ENCODE results near the gene TGM2. TPM values are rescaled to one million over a fixed set of nuclear protein-coding genes. Genes with fewer than 3 reads are reported as not detected.

The TGM2 gene
- polyA plus RNA-seq, 2 of the 4 experiments (the other 2 are of a cell fraction), result 173 to 441 TPM

DNA sequence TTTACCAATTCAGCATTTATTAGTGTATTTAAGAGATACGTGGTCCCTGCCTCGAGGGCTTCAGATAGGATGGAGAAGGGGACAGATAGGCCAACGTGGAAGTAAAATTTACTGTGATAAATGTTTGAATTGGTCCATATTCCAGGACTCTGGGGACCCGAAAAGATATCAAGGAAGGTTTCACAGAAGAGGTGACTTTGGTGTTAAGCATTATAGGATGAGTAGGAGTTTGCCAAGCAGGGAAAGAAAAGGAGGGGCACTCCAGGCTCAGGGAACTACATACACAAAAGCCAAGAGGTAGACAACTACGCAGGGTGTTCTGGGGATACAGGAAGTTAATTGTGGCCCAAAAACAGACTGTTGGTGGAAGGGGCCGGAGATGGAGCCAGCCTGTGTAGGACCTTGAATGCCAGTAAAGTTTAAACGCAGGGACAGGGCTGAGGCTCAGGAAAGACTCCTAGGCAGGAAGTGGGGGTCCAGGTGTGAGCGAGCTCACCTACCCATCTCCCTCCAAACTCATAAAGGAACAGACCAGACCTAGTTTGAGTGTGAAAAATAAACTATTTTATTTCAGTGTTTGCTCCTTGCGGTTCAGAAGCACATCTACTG is 37.0 kb downstream of the TGM2 start:
- ATAC-seq (no peak), DNase-seq (ENCODE audit: low read depth in 1 of 2, low spot score in 1 of 2) (no peak), FAIRE-seq (no peak)
- Histone ChIP-seq H3K4me3 (no peak overlapping the region), H3K4me2 (no peak overlapping the region), H3K27ac (peak overlapping the region; percentile 34 to 82; a peak in 5 of 6 replicates), H3K9me3 (no peaks in the 10 kb centered on the region), H3K4me1 (peaks cover 47% of the 10 kb centered on the region)
- WGBS (ENCODE audit: missing lambda C conversion rate), result 84% methylated on average over 9 of the region's 9 CpGs
- ChIA-PET CTCF (interaction anchor here (1.0 to 7.7 kb wide), 7 partner anchors 10 to 490 kb away, joined by 3 to 57 read pairs (median 4); no protein-coding TSS in a partner anchor), POLR2A (interaction anchor here (1.2 kb wide), 1 partner anchor 10 kb away, joined by 3 read pairs; no protein-coding TSS in a partner anchor)
- 0 out of 2 replicates have a peak, but pooled peaks have one; percentile 28 for TF ChIP-seq POLR2AphosphoS2 (conservative IDR thresholded peaks at IDR 0.05; ENCODE audit: low read length)
- TF ChIP-seq, protein P1, sequence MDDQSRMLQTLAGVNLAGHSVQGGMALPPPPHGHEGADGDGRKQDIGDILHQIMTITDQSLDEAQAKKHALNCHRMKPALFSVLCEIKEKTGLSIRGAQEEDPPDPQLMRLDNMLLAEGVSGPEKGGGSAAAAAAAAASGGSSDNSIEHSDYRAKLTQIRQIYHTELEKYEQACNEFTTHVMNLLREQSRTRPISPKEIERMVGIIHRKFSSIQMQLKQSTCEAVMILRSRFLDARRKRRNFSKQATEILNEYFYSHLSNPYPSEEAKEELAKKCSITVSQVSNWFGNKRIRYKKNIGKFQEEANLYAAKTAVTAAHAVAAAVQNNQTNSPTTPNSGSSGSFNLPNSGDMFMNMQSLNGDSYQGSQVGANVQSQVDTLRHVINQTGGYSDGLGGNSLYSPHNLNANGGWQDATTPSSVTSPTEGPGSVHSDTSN (IDR thresholded peaks at IDR 0.05), result no peak

DNA sequence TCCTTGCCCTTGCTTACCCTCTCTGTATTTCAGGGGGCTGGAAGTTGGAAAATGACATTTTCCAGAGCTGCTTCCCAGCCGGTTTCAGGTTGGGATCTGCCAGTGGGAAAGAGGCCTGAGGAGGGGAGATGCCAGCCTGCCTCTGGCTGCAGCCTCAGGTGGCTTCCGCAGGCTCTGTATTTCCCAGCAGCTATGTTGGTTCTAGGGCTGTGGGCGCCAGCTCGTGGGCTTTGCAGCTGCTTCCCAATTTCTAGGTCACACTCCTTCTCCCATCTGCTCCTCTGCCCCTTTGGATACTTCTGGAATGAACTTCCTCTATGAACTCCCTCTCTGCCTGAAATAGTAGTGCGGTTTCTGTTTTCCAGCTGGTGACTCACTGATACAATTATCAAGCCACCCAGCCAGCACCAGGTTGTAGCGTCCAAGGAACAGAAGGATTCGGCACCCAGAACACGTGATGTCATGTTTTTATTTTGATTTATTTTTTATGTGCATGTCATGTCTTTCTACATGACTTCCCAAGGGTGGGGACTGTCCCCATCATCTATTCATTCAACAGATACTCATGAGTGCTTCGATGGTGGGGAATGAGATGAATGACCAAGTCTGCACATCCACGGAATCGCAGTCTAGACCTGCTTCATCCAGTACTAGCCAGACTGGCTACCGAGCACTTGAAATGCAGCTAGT is 38.0 kb downstream of the TGM2 start:
- H3K4me1 ChIP-seq, result peaks cover 55% of the 10 kb centered on the region
- ATAC-seq, result peak; percentile 39 to 45; a peak in 4 of 6 replicates
- H3K27ac ChIP-seq, result peak overlapping the region; percentile 61 to 82
- 55% methylated on average over 12 of the region's 12 CpGs for WGBS (ENCODE audit: missing lambda C conversion rate)
- ChIA-PET POLR2A (interaction anchor here (1.0 to 1.2 kb wide), 2 partner anchors 11 to 69 kb away, joined by 3 read pairs; no protein-coding TSS in a partner anchor), CTCF (interaction anchor here (1.0 to 7.7 kb wide), 7 partner anchors 13 to 489 kb away, joined by 3 to 57 read pairs (median 5); no protein-coding TSS in a partner anchor)
- FAIRE-seq, result no peak
- H3K4me2 ChIP-seq, result peak overlapping the region; percentile 55
- no peak overlapping the region for H3K4me3 ChIP-seq
- peak; percentile 52 to 58 for DNase-seq (ENCODE audit: low read depth in 1 of 2, low spot score in 1 of 2)
- TF ChIP-seq EHMT2 (IDR thresholded peaks at IDR 0.05; ENCODE audit: low read depth) (no peak), ZNF302 (CRISPR knock-in tag; IDR thresholded peaks at IDR 0.05) (no peak), HOXB5 (CRISPR knock-in tag; IDR thresholded peaks at IDR 0.05) (0 out of 2 replicates have a peak, but pooled peaks have one; percentile 11), FOSL2 (IDR thresholded peaks at IDR 0.05) (no peak), FOSL2 (CRISPR knock-in tag; IDR thresholded peaks at IDR 0.05) (peak; percentile 70), JUN (IDR thresholded peaks at IDR 0.05) (peak in 1 of 2 experiments; percentile 19; a peak in 1 of 5 replicates)
- TF ChIP-seq, protein P2, sequence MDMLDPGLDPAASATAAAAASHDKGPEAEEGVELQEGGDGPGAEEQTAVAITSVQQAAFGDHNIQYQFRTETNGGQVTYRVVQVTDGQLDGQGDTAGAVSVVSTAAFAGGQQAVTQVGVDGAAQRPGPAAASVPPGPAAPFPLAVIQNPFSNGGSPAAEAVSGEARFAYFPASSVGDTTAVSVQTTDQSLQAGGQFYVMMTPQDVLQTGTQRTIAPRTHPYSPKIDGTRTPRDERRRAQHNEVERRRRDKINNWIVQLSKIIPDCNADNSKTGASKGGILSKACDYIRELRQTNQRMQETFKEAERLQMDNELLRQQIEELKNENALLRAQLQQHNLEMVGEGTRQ (IDR thresholded peaks at IDR 0.05), result peak; percentile 37; the same call in 1 of the 2 replicates
- H3K9me3 ChIP-seq, result no peaks in the 10 kb centered on the region

DNA sequence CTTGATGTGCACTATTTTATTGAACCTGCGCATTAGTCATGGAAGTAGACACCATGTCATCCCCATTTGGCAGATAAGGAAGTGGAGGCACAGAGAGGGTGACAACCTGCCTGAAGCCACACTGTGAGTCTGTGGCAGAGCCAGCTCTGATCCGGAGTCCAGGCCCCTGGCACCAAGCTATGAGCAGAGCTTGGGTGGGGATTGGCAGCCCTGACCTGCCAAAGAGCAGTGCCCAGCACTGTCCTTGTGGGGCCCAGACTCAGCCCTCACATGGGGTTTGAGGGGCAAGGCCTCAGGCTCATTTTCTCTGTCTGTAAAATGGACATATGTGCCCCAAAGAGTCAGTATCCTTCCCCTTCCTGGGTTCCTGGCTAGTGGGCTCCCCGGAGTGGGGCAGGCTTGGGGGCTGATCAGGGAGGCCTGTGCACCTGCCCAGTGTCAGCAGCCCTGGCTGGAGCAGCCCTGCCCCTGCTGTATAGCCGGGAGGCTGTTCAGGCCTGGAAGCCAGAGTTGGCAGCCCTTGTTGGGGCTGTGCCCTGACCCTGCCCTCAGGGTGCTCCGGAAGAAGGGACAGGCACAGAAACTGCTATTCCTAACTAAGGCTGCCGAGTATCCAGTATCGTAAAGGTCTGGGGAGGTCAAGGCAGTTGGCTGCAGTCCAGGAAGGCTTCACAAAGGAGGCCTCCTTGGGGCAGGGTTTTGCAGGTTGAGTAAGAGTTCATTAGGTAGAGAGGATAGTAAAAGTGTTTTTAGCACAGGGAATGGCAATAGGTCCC is 38.7 kb downstream of the TGM2 start:
- FAIRE-seq (no peak), DNase-seq (ENCODE audit: low read depth in 1 of 2, low spot score in 1 of 2) (no peak), ATAC-seq (peak in 1 of 2 experiments; percentile 26; a peak in 4 of 6 replicates)
- TF ChIP-seq HOXB5 (CRISPR knock-in tag; IDR thresholded peaks at IDR 0.05) (0 out of 2 replicates have a peak, but pooled peaks have one; percentile 6), POLR2AphosphoS2 (conservative IDR thresholded peaks at IDR 0.05; ENCODE audit: low read length) (0 out of 2 replicates have a peak, but pooled peaks have one; percentile 9), ZFP36 (IDR thresholded peaks at IDR 0.05; ENCODE audit: borderline replicate concordance, partially characterized antibody) (peak; percentile 77), ZC3H11A (IDR thresholded peaks at IDR 0.05) (no peak), JUN (IDR thresholded peaks at IDR 0.05) (no peak; a peak in 1 of 5 replicates)
- TF ChIP-seq, protein P2 (IDR thresholded peaks at IDR 0.05), result no peak
- CTCF ChIA-PET, result interaction anchor here (0.8 to 7.7 kb wide), 11 partner anchors 12 to 562 kb away, joined by 3 to 57 read pairs (median 4); no protein-coding TSS in a partner anchor
- Histone ChIP-seq H3K9me3 (no peaks in the 10 kb centered on the region), H3K4me3 (no peak overlapping the region), H3K27ac (peak overlapping the region; percentile 61 to 82), H3K4me2 (peak overlapping the region; percentile 55), H3K4me1 (peaks cover 55% of the 10 kb centered on the region)
- 65% methylated on average over 6 of the region's 7 CpGs for WGBS (ENCODE audit: missing lambda C conversion rate)
- POLR2A ChIA-PET, result interaction anchor here (1.0 to 1.2 kb wide), 2 partner anchors 17 to 69 kb away, joined by 3 to 4 read pairs; no protein-coding TSS in a partner anchor
